ENCODE results near the gene TCF25.
A peak's percentile ranks its signal among the peaks of the same experiment; 100 is the strongest.

Gene TCF25

DNA sequence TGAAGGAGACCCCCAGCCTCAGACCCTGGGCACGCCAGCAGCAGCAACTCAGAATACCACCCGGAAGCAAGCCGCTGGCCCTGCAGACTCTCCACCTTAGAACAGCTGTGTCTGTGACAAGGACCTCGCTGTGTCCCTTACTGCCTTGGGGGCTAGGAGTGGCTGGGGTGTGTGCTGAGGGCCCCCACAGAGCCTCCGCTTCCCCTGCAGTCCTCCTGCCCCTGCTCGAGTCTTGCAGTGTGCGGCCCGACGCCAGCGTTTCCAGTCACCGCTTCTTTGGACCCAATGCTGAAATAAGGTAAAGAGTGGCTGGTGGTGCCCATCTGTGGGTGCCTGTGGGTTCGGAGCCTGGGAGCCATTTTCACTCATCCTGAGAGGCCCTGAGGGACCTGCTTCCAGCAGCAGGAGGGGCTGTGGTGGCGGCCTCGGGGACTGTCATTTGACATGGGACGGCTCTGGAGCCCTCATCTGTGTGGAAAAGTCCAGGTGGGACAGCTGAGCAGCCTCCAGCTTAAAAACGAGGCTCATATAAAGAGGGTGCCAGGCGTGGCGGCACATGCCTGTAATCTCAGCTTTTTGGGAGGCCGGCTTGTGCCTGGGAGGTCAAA lies 30.6 kb downstream of the TCF25 start:
- peaks cover 66% of the 10 kb centered on the region for H3K36me3 Mint-ChIP-seq (ENCODE audit: low read depth)
- H3K27ac Mint-ChIP-seq = no peak overlapping the region
- H3K9me3 Mint-ChIP-seq = no peaks in the 10 kb centered on the region
- peaks cover 5% of the 10 kb centered on the region for H3K4me1 Mint-ChIP-seq (ENCODE audit: low read depth)
- DNase-seq = no peak
- no peaks in the 10 kb centered on the region for H3K27me3 Mint-ChIP-seq
- no peak overlapping the region for H3K4me3 Mint-ChIP-seq

DNA sequence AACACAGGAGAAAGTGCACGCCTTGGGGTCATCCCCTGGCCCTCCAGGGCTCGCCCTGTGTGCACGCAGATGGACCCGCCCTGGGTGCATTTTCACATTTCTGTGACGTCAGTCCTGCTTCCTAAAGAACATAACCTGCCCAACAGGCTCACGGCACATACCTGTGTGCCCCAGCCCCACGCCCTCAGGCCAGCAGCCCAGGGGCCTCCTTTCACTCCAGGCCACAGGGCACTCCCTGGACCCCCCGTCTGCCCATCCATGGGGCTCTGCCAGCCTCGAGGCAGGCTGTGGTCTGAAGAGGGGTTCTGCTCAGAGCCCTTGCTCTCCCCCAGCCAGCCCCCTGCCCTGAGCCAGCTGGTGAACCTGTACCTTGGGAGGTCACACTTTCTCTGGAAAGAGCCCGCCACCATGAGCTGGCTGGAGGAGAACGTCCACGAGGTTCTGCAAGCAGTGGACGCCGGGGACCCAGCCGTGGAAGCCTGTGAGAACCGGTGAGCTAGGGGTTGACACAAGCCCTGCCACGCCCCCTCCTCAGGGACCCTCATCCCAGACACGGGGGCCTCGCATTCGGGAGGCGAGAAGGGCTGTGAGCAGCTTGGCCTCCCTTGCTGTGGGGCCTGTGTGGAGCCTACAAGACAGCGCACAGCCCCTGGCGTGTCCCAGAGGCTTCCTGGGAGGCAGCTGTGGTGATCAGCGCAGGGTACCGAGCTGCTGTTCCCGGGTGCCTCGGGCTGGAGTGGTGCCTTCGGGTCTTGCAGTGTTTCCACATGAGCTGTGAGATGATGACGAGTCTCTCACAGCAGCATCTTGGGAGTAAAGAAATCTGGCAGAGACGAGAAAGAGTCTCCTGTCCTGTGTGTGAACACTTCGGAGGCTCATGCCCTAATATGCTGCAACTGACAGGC lies 31.5 kb downstream of the TCF25 start:
- peaks cover 66% of the 10 kb centered on the region for H3K36me3 Mint-ChIP-seq (ENCODE audit: low read depth)
- H3K4me1 Mint-ChIP-seq (ENCODE audit: low read depth) = peaks cover 7% of the 10 kb centered on the region
- no peaks in the 10 kb centered on the region for H3K9me3 Mint-ChIP-seq
- H3K27ac Mint-ChIP-seq = no peak overlapping the region
- no peak for DNase-seq
- H3K27me3 Mint-ChIP-seq = no peaks in the 10 kb centered on the region
- H3K4me3 Mint-ChIP-seq = no peak overlapping the region

DNA sequence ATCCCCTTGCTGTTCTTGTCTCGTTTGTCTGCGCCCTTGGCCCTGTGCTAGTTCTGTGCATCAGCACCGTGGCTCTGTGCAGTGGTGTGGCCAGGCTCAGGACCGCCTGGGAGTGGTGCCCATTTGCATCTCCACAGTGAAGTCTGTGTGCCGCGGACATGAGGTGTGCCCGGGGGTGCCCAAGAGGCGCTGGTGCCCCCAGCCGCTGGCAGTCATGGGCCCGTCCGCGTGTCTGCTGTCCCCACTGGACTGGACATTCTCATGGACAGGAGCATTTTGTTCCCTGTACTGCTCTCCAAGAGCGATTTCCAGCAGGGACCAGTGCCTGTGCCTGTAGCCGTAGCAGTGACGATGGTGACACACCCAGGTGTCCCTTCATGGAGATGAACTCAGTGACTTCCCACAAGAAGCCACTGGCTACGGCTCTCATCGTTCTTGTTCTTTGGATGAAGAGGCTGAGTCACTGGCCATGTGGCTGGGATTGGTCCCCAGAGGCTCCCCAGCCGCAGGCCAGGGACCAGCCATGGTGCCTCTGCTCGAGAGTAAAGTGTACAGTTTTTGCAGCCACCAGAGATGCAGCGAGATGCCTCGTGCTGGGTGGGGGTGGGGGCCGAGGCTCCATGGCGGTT lies 32.2 kb downstream of the TCF25 start:
- H3K4me1 Mint-ChIP-seq (ENCODE audit: low read depth) = peaks cover 6% of the 10 kb centered on the region
- H3K27me3 Mint-ChIP-seq = no peaks in the 10 kb centered on the region
- H3K4me3 Mint-ChIP-seq = no peak overlapping the region
- no peaks in the 10 kb centered on the region for H3K9me3 Mint-ChIP-seq
- DNase-seq = no peak
- H3K36me3 Mint-ChIP-seq (ENCODE audit: low read depth) = peaks cover 66% of the 10 kb centered on the region
- no peak overlapping the region for H3K27ac Mint-ChIP-seq

DNA sequence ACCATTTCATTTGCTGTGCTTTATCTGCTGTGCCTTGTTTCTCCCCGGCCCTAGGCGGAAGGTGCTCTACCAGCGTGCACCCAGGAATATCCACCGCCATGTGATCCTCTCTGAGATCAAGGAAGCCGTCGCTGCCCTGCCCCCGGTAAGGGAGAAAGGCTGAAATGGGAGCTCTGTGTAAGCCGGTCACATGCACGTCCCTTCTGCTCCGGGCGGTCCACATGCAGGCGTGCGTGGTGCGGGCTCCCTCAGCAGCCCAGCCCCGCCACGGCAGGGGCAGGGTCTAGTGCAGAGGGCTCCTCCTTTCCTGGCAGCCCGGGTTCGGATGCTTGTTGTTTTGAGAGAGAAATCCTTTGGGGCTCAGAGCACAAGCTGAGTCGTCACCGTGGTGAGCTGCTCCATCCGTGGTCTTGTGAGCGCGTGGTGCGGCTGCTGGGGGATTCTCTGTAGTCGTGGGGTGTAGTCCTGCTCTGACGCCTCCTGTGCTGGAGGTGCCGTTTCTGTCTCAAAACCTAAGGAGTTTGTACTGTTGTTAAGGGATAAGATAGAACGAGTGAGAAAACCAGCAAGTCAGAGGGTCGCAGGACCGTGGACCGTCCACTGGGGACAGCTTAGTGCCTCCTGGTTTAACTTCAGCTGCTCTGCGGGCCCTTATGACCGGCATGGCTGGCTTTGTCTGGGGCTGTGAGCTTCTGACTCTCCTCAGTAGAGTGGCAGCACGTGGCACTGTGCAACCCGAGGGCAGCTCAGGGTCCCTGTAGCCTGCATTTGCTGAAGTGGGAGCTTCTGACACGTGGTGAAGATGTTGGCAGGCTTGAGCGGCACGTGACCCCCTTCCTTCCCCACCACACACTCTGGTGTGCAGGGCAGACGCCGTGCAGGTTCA lies 33.0 kb downstream of the TCF25 start:
- Mint-ChIP-seq H3K27ac (no peak overlapping the region), H3K27me3 (no peaks in the 10 kb centered on the region), H3K36me3 (ENCODE audit: low read depth) (peaks cover 64% of the 10 kb centered on the region), H3K4me1 (ENCODE audit: low read depth) (peaks cover 6% of the 10 kb centered on the region), H3K9me3 (no peaks in the 10 kb centered on the region), H3K4me3 (no peak overlapping the region)
- no peak for DNase-seq

DNA sequence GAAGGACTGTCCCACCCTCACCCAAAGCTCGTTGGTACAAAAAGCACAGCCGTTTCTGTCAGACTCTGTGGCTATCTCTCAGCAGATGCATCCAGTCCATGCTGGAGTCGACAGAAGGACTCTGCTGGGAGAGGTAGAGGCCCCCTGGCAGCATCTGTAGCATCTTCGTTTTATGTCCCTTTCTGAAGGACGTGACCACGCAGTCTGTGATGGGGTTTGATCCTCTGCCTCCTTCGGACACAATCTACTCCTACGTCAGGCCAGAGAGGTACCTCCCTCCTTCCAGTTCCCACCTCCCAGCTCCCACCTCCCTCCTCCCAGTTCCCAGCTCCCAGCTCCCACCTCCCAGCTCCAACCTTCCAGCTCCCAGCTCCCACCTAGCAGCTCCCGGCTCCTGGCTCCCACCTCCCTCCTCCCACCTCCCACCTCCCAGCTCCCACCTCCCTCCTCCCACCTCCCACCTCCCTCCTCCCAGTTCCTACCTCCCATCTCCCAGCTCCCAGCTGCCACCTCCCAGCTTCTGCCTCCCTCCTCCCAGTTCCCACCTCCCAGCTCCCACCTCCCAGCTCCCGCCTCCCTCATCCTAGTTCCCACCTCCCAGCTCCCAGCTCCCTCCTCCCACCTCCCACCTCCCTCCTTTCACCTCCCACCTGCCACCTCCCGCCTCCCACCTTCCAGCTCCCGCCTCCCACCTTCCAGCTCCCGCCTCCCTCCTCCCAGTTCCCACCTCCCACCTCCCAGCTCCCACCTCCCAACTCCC lies 33.8 kb downstream of the TCF25 start:
- no peak overlapping the region for H3K4me3 Mint-ChIP-seq
- H3K36me3 Mint-ChIP-seq (ENCODE audit: low read depth) = peaks cover 73% of the 10 kb centered on the region
- no peak overlapping the region for H3K27ac Mint-ChIP-seq
- H3K4me1 Mint-ChIP-seq (ENCODE audit: low read depth) = peaks cover 6% of the 10 kb centered on the region
- H3K9me3 Mint-ChIP-seq = no peaks in the 10 kb centered on the region
- H3K27me3 Mint-ChIP-seq = no peaks in the 10 kb centered on the region
- DNase-seq = no peak

DNA sequence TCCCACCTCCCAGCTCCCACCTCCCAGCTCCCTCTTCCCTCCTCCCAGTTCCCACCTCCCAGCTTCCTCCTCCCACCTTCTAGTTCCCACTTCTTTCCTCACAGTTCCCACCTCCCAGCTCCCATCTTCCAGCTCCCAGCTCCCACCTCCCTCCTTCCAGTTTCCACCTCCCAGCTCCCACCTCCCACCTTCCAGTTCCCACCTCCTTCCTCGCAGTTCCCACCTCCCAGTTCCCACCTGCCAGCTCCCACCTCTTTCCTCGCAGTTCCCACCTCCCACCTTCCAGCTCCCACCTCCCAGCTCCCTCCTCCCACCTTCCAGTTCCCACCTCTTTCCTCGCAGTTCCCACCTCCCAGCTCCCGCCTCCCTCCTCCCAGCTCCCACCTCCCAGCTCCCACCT lies 34.8 kb downstream of the TCF25 start:
- no peak for DNase-seq
- Mint-ChIP-seq H3K36me3 (ENCODE audit: low read depth) (peaks cover 78% of the 10 kb centered on the region), H3K27ac (no peak overlapping the region), H3K4me3 (no peak overlapping the region), H3K4me1 (ENCODE audit: low read depth) (peaks cover 6% of the 10 kb centered on the region), H3K27me3 (no peaks in the 10 kb centered on the region), H3K9me3 (no peaks in the 10 kb centered on the region)

DNA sequence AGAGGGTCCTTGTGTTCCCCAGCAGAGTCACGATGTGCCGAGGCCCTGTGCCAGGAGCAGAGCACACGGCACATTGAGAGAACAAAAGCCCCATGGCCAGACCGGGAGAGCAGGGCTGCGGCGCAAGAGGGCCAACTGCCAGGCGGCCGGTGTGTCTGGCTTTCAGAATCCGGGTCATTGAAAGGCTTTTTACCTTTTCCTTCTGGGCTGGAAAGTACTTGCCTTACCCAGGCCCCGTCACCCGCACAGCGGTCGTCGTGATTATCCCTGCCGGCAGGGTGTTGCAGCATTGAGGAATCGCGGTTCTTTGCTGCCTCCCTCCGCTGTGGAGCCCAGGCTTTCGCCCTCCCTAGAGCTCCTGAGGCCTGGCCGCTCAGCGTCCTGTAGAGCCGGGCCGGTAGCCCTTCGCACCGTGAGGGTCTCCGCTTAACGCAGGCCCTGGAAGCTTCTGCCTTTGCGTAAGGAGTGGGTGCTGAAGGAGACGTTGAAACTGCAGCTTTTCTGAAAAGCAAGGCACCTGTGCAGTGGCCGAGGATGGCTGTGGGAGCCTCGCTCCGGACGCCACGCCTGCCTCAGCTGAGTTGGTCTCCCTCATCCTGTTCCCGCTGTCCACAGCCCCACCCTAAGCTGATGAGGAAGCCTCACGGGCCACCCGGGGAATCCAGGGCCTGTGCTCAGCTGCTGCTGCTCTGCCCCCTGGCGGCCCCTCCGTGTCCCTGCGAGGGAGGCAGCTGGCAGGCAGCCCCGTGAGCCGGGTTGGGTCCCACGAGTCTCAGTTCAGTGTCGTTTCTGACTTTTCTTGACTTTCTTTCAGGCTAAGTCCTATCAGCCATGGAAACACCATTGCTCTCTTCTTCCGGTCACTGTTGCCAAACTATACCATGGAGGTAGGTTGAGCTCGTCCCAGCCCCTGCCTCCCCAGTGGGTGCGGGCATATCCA lies 36.7 kb downstream of the TCF25 start:
- Mint-ChIP-seq H3K9me3 (no peaks in the 10 kb centered on the region), H3K4me3 (no peak overlapping the region), H3K27ac (no peak overlapping the region), H3K4me1 (ENCODE audit: low read depth) (peaks cover 6% of the 10 kb centered on the region), H3K36me3 (ENCODE audit: low read depth) (peaks cover 66% of the 10 kb centered on the region), H3K27me3 (no peaks in the 10 kb centered on the region)
- DNase-seq = peak; percentile 81

DNA sequence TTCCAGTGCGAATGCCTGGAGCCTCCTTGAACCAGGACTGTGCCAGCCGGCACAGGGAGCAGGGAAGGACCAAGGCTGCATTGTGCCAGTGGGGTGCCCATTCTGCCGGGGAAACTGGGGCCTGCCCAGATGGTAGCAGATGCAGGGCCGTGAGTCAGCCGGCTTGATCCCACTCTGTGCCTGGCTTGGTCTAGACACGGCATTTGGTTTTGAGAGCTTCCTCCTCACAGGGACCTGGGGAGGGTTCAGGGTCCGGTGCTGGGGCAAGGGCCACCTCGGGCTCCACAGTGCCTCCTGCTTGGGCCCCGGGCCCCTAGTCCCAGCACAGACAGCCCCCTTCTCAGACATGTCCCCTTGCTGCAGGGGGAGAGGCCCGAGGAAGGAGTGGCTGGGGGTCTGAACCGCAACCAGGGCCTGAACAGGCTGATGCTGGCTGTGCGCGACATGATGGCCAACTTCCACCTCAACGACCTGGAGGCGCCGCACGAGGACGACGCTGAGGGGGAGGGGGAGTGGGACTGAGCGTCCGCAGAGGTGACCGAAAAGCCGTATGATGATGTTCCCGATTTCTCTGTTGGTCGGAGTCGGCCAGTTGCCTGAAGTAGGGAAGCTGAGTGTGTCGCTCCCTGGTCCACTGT lies 37.4 kb downstream of the TCF25 start:
- Mint-ChIP-seq H3K27ac (no peak overlapping the region), H3K4me3 (no peak overlapping the region), H3K27me3 (no peaks in the 10 kb centered on the region), H3K9me3 (no peaks in the 10 kb centered on the region), H3K4me1 (ENCODE audit: low read depth) (peaks cover 6% of the 10 kb centered on the region), H3K36me3 (ENCODE audit: low read depth) (peaks cover 59% of the 10 kb centered on the region)
- no peak for DNase-seq

DNA sequence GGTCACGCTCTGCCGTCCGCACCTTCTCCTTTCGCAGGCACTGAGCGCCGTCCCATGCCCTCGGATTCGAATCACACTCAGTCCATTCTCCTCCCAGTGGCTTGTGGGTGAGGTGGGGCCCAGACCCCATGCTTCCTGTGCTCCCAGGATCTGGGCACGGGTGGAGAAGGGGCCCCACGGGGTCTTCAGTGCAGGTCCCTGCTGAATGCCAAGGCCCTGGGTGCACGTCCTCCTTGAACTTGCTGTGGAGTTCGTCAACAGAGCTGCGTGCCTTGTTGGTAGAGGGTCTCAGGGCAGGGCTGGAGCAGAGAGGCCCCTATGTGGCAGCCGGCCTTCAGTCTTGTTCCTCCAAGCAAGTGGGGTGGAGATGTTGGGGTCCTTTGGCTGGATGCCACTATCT lies 38.0 kb downstream of the TCF25 start:
- H3K36me3 Mint-ChIP-seq (ENCODE audit: low read depth) = peaks cover 55% of the 10 kb centered on the region
- H3K27ac Mint-ChIP-seq = no peak overlapping the region
- H3K27me3 Mint-ChIP-seq = no peaks in the 10 kb centered on the region
- peaks cover 8% of the 10 kb centered on the region for H3K4me1 Mint-ChIP-seq (ENCODE audit: low read depth)
- no peak overlapping the region for H3K4me3 Mint-ChIP-seq
- no peak for DNase-seq
- no peaks in the 10 kb centered on the region for H3K9me3 Mint-ChIP-seq

DNA sequence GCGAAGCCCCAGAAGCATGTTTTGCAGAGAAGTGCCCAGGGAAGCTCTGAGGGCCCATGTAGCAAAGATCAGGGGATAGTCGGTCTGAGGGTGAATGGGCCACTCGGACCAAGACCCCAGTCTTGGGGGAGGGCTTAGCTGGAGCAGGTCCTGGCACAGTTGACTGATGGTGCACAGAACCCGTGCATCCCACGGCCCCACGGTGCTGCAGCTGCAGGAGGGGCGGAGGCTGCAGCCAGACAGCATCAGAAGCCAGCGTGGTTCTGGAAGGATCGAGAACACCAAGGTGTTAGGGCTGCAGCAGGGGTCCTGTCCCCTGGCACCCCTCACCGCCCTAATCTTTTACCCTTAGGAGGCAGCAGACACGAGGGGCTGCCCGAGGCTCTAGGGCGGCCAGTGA lies 38.8 kb downstream of the TCF25 start:
- no peaks in the 10 kb centered on the region for H3K27me3 Mint-ChIP-seq
- H3K4me1 Mint-ChIP-seq (ENCODE audit: low read depth) = peaks cover 8% of the 10 kb centered on the region
- H3K27ac Mint-ChIP-seq = no peak overlapping the region
- no peak for DNase-seq
- peaks cover 48% of the 10 kb centered on the region for H3K36me3 Mint-ChIP-seq (ENCODE audit: low read depth)
- no peaks in the 10 kb centered on the region for H3K9me3 Mint-ChIP-seq
- no peak overlapping the region for H3K4me3 Mint-ChIP-seq

DNA sequence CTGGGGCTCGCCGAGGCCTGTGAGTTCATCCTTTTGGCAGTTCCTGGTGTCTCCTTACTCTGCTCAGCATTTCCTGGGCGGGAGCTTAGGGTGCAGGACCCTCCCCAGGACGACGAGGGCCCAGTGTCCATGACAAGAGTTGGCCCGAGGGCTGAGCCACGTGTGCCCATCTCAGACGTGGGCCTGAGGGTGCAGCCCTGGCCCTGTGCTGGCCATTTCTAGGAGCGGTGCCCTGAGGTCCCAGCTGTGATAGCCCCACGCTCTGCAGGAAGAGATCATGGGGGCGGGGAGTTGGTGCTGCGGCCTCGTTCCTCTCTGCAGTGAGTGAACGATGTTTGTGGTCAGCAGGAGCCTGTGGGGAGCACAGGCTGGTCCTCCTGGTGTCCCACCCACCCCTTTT lies 39.2 kb downstream of the TCF25 start:
- H3K4me1 Mint-ChIP-seq (ENCODE audit: low read depth) = peaks cover 10% of the 10 kb centered on the region
- no peaks in the 10 kb centered on the region for H3K9me3 Mint-ChIP-seq
- no peak overlapping the region for H3K4me3 Mint-ChIP-seq
- no peak for DNase-seq
- peaks cover 48% of the 10 kb centered on the region for H3K36me3 Mint-ChIP-seq (ENCODE audit: low read depth)
- H3K27ac Mint-ChIP-seq = no peak overlapping the region
- H3K27me3 Mint-ChIP-seq = no peaks in the 10 kb centered on the region

DNA sequence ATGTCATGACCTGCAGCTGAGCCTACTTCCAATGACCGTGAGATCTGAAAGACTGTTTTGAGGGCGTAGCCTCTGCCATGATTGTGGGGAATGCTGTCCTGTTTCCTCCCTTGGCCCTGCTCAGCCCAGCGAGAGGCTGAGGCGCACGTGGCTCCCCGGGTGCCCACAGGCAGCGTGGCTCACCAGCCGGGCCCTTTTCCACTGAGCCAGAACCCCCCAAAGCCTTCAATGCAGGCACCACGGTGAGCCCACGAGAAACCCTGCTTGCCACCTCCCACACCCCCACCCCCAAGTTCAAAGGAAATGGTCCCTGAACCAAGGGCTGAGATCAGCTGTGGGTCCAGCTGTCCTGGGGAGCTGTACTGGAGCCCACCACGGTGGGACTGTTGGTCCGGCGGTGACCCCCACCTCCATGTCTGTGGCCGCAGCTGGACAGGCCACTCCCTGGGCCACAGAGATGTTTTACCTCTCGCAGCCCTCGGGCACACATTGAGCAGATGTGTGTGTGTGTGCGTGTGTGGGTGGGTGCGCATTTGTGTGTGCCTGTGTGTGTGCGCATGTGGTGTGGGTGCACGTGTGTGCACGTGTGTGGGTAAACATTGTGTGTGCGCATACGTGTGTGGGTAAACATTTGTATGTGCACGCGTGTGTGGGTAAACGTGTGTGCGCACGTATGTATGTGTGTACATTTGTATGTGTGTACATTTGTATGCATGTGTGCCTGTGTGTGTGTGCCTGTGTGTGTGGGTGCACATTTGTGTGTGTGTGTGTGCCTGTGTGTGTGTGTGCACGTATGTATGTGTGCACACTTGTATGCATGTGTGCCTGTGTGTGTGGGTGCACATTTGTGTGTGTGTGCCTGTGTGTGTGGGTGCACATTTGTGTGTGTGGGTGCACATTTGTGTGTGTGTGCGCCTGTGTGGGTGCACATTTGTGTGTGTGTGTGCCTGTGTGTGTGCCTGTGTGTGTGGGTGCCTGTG lies 40.3 kb downstream of the TCF25 start:
- Mint-ChIP-seq H3K36me3 (ENCODE audit: low read depth) (peaks cover 47% of the 10 kb centered on the region), H3K27ac (no peak overlapping the region), H3K9me3 (no peaks in the 10 kb centered on the region), H3K27me3 (peaks cover 2% of the 10 kb centered on the region), H3K4me1 (ENCODE audit: low read depth) (peaks cover 19% of the 10 kb centered on the region), H3K4me3 (no peak overlapping the region)
- DNase-seq = no peak
